Measurements from ENCODE around the gene KDM7A.

- TF ChIP-seq ZNF384 (IDR thresholded peaks at IDR 0.05) (no peak), NFRKB (IDR thresholded peaks at IDR 0.05) (no peak), SP1 (IDR thresholded peaks at IDR 0.05) (no peak), FOXK2 (IDR thresholded peaks at IDR 0.05) (no peak)
Observed at GRCh38 chr7:140067052-140067451, 109.7 kb downstream of the KDM7A start.
